Mucosa of rectum (tissue), 2 donors: ENCODE results near the gene RNU2-1.
A peak's percentile ranks its signal among the peaks of the same experiment; 100 is the strongest.
"Not testable (repeated sequence)": the region's sequence is repeated elsewhere in the genome, so short reads cannot be mapped to it uniquely, and the experiment has no call there.

Source experiments
- H3K27ac ChIP-seq, 2 donors: one replicate each; pipeline ENCODE4 v1.7.0; 2013; ENCODE audit warnings: inconsistent platforms in 2 of 2, low read depth in 2 of 2, low read length in 2 of 2
- H3K27me3 ChIP-seq, 2 donors: one replicate each; pipeline ENCODE4 v1.7.0; 2013; ENCODE audit warnings: low read length in 2 of 2; ENCODE audit not compliant: control insufficient read depth in 2 of 2, insufficient read depth in 2 of 2
- H3K36me3 ChIP-seq, 2 donors: one replicate each; pipeline ENCODE4 v1.7.0; 2013; ENCODE audit warnings: low read length in 2 of 2; ENCODE audit not compliant: control insufficient read depth in 2 of 2, insufficient read depth in 2 of 2
- H3K4me1 ChIP-seq, 2 donors: one replicate each; pipeline ENCODE4 v1.7.0; 2013; ENCODE audit warnings: low read length in 2 of 2, mild to moderate bottlenecking in 1 of 2; ENCODE audit not compliant: control insufficient read depth in 2 of 2, insufficient read depth in 2 of 2
- H3K4me3 ChIP-seq, 2 donors: one replicate each; pipeline ENCODE4 v1.7.0; 2013; ENCODE audit warnings: low read length in 2 of 2
- H3K9ac ChIP-seq, 2 donors: one replicate each; pipeline ENCODE4 v1.7.0; 2013; ENCODE audit warnings: low read length in 2 of 2, low read depth in 1 of 2, mild to moderate bottlenecking in 1 of 2
- H3K9me3 ChIP-seq, 2 donors: one replicate each; pipeline ENCODE4 v1.7.0; 2013; ENCODE audit warnings: low read length in 2 of 2; ENCODE audit not compliant: control insufficient read depth in 2 of 2
- donor health status: healthy.
- donor health status: Normal muscosa, but diverticular disease.

The RNU2-1 gene

DNA sequence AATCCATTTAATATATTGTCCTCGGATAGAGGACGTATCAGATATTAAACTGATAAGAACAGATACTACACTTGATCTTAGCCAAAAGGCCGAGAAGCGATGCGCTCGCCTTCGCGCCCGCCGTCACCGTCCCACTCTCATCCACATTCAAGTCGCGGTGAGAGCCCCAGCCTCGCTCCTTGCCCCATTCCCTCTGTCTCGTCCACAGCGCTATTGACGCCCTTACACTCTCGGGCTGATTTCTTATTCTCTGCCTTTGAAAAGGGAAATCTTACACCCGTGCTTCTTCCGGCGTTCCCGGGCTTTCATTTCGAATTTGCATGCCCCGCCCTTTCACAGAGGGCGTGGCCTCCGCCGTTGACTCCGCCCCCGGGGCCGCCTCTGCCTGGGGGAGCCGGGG is at the start of gene RNU2-1:
Gene RNU2-1 (minus strand): TSS at position 101 of the 400 bp plus-strand sequence.
- not testable (repeated sequence) for H3K4me3 ChIP-seq, H3K9ac ChIP-seq, H3K9me3 ChIP-seq, H3K27ac ChIP-seq, H3K27me3 ChIP-seq, H3K36me3 ChIP-seq, H3K4me1 ChIP-seq

DNA sequence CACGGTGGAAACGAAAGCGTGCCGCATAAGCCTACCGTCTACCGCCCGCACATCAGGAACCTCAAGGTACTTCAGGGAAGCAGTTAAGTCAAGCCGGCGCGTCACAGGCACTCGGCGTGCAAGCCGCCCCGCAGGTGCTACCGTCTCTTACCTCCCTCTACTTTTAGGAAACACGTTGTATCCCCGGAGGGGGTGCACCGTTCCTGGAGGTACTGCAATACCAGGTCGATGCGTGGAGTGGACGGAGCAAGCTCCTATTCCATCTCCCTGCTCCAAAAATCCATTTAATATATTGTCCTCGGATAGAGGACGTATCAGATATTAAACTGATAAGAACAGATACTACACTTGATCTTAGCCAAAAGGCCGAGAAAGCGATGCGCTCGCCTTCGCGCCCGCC is 39.1 kb upstream of the RNU2-1 start:
- H3K27ac ChIP-seq, H3K4me3 ChIP-seq, H3K36me3 ChIP-seq, H3K27me3 ChIP-seq, H3K4me1 ChIP-seq, H3K9ac ChIP-seq, H3K9me3 ChIP-seq: not testable (repeated sequence)

DNA sequence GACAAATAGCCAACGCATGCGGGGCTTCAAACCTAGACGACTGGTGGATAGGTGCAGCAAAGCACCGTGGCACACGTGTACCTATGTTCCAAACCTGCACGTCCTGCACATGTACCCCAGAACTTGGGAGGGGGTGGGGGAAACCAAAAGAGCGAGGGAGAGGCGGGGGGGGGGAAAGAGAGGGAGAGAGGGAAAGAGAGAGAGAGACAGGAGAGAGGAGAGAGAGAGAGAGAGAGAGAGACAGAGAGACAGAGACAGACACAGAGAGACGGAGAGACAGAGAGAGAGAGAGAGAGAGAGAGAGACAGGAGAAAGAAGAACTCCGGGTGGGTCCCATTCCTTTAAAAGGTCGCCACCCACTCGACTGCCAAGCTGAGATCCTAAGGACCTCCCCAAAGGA is 38.7 kb upstream of the RNU2-1 start:
- not testable (repeated sequence) for H3K9ac ChIP-seq, H3K4me3 ChIP-seq, H3K27ac ChIP-seq, H3K36me3 ChIP-seq, H3K9me3 ChIP-seq, H3K4me1 ChIP-seq, H3K27me3 ChIP-seq

DNA sequence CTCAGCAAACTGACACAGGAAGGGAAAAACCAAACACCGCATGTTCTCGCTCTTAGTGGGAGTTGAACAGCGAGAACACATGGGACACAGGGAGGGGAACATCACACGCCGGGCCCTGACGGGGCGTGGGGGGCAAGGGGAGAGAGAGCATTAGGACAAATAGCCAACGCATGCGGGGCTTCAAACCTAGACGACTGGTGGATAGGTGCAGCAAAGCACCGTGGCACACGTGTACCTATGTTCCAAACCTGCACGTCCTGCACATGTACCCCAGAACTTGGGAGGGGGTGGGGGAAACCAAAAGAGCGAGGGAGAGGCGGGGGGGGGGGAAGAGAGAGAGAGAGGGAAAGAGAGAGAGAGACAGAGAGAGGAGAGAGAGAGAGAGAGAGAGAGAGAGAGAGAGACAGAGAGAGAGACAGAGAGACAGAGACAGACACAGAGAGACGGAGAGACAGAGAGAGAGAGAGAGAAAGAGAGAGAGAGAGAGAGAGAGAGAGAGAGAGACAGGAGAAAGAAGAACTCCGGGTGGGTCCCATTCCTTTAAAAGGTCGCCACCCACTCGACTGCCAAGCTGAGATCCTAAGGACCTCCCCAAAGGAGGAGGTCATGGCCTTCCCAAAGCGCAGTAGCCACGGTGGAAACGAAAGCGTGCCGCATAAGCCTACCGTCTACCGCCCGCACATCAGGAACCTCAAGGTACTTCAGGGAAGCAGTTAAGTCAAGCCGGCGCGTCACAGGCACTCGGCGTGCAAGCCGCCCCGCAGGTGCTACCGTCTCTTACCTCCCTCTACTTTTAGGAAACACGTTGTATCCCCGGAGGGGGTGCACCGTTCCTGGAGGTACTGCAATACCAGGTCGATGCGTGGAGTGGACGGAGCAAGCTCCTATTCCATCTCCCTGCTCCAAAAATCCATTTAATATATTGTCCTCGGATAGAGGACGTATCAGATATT is 37.1 kb upstream of the RNU2-1 start:
- H3K27me3 ChIP-seq, H3K36me3 ChIP-seq, H3K9me3 ChIP-seq, H3K27ac ChIP-seq, H3K9ac ChIP-seq, H3K4me3 ChIP-seq, H3K4me1 ChIP-seq: not testable (repeated sequence)

DNA sequence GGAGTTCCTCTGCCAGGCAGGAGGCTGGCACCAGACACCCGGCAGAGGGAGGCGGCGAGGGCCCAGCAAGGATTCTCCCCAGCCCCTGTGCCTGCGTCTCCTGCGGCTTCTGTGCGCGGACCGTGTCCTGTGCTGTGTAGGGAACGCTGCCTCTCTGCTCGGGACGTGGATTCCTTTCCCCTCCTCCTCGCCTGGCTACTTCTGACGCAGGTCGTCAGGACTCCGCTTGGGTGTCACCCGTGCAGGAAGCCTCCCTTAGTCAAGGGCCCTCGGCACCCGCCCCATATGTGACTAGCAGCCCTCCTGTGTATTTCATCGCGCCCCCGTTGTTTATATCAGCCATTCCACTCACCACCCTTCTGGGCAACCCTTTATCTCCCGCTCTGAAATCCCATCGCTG is 12.7 kb upstream of the RNU2-1 start:
- H3K4me1 ChIP-seq, H3K4me3 ChIP-seq, H3K9me3 ChIP-seq, H3K27me3 ChIP-seq, H3K9ac ChIP-seq, H3K36me3 ChIP-seq, H3K27ac ChIP-seq: not testable (repeated sequence)

DNA sequence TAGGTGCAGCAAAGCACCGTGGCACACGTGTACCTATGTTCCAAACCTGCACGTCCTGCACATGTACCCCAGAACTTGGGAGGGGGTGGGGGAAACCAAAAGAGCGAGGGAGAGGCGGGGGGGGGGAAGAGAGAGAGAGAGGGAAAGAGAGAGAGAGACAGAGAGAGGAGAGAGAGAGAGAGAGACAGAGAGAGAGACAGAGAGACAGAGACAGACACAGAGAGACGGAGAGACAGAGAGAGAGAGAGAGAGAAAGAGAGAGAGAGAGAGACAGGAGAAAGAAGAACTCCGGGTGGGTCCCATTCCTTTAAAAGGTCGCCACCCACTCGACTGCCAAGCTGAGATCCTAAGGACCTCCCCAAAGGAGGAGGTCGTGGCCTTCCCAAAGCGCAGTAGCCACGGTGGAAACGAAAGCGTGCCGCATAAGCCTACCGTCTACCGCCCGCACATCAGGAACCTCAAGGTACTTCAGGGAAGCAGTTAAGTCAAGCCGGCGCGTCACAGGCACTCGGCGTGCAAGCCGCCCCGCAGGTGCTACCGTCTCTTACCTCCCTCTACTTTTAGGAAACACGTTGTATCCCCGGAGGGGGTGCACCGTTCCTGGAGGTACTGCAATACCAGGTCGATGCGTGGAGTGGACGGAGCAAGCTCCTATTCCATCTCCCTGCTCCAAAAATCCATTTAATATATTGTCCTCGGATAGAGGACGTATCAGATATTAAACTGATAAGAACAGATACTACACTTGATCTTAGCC is 7.0 kb upstream of the RNU2-1 start:
- H3K36me3 ChIP-seq, H3K9ac ChIP-seq, H3K4me1 ChIP-seq, H3K4me3 ChIP-seq, H3K27ac ChIP-seq, H3K27me3 ChIP-seq, H3K9me3 ChIP-seq: not testable (repeated sequence)

DNA sequence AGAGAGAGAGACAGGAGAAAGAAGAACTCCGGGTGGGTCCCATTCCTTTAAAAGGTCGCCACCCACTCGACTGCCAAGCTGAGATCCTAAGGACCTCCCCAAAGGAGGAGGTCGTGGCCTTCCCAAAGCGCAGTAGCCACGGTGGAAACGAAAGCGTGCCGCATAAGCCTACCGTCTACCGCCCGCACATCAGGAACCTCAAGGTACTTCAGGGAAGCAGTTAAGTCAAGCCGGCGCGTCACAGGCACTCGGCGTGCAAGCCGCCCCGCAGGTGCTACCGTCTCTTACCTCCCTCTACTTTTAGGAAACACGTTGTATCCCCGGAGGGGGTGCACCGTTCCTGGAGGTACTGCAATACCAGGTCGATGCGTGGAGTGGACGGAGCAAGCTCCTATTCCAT is 5.8 kb upstream of the RNU2-1 start:
- not testable (repeated sequence) for H3K36me3 ChIP-seq, H3K4me3 ChIP-seq, H3K27me3 ChIP-seq, H3K9ac ChIP-seq, H3K9me3 ChIP-seq, H3K4me1 ChIP-seq, H3K27ac ChIP-seq

DNA sequence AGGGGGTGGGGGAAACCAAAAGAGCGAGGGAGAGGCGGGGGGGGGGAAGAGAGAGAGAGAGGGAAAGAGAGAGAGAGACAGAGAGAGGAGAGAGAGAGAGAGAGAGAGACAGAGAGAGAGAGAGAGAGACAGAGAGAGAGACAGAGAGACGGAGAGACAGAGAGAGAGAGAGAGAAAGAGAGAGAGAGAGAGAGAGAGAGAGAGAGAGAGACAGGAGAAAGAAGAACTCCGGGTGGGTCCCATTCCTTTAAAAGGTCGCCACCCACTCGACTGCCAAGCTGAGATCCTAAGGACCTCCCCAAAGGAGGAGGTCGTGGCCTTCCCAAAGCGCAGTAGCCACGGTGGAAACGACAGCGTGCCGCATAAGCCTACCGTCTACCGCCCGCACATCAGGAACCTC is 514 bp downstream of the RNU2-1 start:
- H3K9me3 ChIP-seq, H3K36me3 ChIP-seq, H3K27ac ChIP-seq, H3K9ac ChIP-seq, H3K4me1 ChIP-seq, H3K4me3 ChIP-seq, H3K27me3 ChIP-seq: not testable (repeated sequence)

DNA sequence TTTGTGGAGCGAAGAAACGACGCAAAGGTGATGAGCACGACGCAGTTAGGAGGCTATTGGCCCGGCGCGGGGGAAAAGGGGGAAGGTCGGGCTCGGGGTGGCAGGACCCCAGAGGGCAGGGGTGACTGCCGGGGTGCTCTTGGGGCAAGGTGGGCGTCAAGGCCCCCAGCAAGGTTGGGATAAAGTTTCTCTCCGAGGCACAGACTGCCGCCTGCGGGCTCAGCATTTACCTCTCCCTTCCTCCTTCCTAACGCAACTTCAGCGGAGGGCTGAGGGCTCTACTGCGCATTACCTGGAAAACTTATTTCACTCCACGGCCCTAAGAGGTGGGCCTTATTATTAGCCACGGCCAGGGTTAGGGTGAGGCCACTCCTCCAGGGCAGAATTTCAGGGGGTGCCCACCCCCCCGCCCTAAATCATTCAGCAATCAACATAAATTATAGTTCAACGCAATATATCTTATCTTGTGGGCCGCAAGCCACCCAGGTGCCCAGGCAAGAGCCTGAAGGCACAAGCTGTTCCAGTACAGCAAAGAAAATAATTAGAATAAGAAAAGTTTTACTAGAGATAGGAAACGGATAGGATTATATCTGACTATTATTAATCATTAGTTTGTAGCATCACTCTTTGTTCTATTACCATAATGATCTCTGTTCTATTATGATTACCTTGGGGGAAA is 1.6 kb downstream of the RNU2-1 start:
- not testable (repeated sequence) for H3K27me3 ChIP-seq, H3K36me3 ChIP-seq, H3K4me1 ChIP-seq, H3K9me3 ChIP-seq
- Histone ChIP-seq H3K9ac (peak overlapping the region in 1 of 2 donors; percentile 15), H3K27ac (peak overlapping the region in 1 of 2 donors; percentile 45), H3K4me3 (peak overlapping the region in 1 of 2 donors; percentile 42)
